ENCODE data around the gene CNKSR3. TPM values are rescaled to one million over a fixed set of nuclear protein-coding genes. Genes with fewer than 3 reads are reported as not detected.

The CNKSR3 gene
- total and polyA plus RNA-seq, 5 donors, result 7.9 to 21.1 (median 18.1) TPM

GRCh38 chr6:154397491-154398195 lies 112.8 kb downstream of the CNKSR3 start:
- WGBS, result 98% methylated on average over 9 of the region's 9 CpGs
- ATAC-seq (no peak), DNase-seq (no peak)
- intact Hi-C loops (cut with DNase I), result loop anchor here in 1 of 4 donors (10.0 kb wide), 1 partner anchor 243 kb away; no protein-coding TSS in a partner anchor
- H3K4me1 ChIP-seq (ENCODE audit: control insufficient read depth, insufficient read depth, low read length), result no peaks in the 10 kb centered on the region
- H3K27ac ChIP-seq (ENCODE audit: low read length), result no peak overlapping the region
- no peaks in the 10 kb centered on the region for H3K9me3 ChIP-seq (ENCODE audit: control insufficient read depth, low read length)
- H3K4me3 ChIP-seq (ENCODE audit: low read length), result no peak overlapping the region
- no peaks in the 10 kb centered on the region for H3K27me3 ChIP-seq (ENCODE audit: control insufficient read depth, insufficient read depth)

DNA sequence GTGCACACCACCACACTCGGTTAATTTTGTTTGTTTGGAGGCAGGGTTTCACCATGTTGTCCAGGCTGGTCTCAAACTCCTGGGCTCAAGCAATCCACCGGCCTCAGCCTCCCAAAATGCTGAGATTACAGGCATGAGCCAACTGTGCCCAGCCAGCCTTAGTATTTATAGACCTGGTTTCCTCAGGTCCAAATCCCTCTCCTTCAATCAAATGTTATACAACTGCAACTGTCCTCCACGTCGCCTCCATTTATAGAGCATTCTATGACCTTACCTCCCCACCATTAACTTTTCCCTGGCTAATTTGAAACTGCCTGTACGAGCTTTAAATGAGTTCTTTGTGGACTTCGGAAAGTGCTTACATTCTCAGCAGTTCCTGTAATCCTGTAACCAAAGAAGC lies 114.6 kb downstream of the CNKSR3 start:
- 91% methylated on average over 6 of the region's 6 CpGs for WGBS
- H3K9me3 ChIP-seq (ENCODE audit: control insufficient read depth, low read length), result no peaks in the 10 kb centered on the region
- H3K4me3 ChIP-seq (ENCODE audit: low read length), result no peak overlapping the region
- DNase-seq (no peak), ATAC-seq (no peak)
- H3K27me3 ChIP-seq (ENCODE audit: control insufficient read depth, insufficient read depth), result no peaks in the 10 kb centered on the region
- no peak overlapping the region for H3K27ac ChIP-seq (ENCODE audit: low read length)
- intact Hi-C loops (cut with DNase I), result loop anchor here in 1 of 4 donors (10.0 kb wide), 1 partner anchor 241 kb away; no protein-coding TSS in a partner anchor
- H3K4me1 ChIP-seq (ENCODE audit: control insufficient read depth, insufficient read depth, low read length), result no peaks in the 10 kb centered on the region

DNA sequence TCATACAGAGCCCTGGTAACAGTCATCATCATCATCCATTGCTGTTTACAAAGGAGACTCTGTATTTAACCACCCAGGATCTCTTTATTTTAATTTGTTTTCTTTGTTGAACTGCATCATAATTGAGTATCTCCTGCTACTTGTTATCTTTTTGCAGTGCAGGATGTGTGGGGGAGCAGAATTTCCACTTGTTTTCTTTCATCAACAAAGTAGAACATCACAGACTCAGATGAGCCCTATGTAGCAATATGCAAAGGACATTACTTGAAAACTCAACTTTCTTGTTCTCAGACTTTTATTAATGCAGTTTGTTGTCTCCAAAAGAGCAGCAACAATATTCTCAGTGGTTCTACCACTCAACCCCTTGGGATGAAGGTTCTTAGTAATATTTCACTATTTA lies 115.2 kb downstream of the CNKSR3 start:
- Histone ChIP-seq H3K27ac (ENCODE audit: low read length) (no peak overlapping the region), H3K4me1 (ENCODE audit: control insufficient read depth, insufficient read depth, low read length) (no peaks in the 10 kb centered on the region), H3K4me3 (ENCODE audit: low read length) (no peak overlapping the region), H3K27me3 (ENCODE audit: control insufficient read depth, insufficient read depth) (no peaks in the 10 kb centered on the region), H3K9me3 (ENCODE audit: control insufficient read depth, low read length) (no peaks in the 10 kb centered on the region)
- ATAC-seq, result no peak
- DNase-seq, result no peak
- intact Hi-C loops (cut with DNase I), result loop anchor here in 1 of 4 donors (10.0 kb wide), 1 partner anchor 241 kb away; no protein-coding TSS in a partner anchor

DNA sequence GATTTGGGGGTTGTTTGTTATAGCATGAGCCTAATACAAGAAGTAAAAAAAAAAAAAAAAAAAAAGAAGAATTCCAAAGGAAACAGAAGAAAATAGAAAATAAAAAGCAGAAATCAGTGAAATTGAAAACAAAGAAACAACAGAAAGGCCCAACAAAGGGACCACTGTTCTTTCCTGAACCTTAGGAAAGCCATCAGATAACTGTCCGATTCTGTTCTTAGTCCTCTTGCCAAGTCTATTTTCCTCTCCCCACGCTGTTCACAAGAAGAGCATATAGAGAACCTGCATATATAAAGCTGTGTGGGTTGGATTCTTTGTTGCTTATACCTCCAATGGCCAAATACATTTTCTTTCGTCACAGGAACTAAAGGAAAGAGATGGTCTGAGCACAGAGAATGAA lies 115.9 kb downstream of the CNKSR3 start:
- ATAC-seq, result no peak
- no peaks in the 10 kb centered on the region for H3K27me3 ChIP-seq (ENCODE audit: control insufficient read depth, insufficient read depth)
- H3K9me3 ChIP-seq (ENCODE audit: control insufficient read depth, low read length), result no peaks in the 10 kb centered on the region
- H3K27ac ChIP-seq (ENCODE audit: low read length), result no peak overlapping the region
- no peak overlapping the region for H3K4me3 ChIP-seq (ENCODE audit: low read length)
- 56% methylated on average over 3 of the region's 3 CpGs for WGBS
- no peak for DNase-seq
- no peaks in the 10 kb centered on the region for H3K4me1 ChIP-seq (ENCODE audit: control insufficient read depth, insufficient read depth, low read length)
- intact Hi-C loops (cut with DNase I), result loop anchor here in 1 of 4 donors (10.0 kb wide), 1 partner anchor 240 kb away; no protein-coding TSS in a partner anchor

DNA sequence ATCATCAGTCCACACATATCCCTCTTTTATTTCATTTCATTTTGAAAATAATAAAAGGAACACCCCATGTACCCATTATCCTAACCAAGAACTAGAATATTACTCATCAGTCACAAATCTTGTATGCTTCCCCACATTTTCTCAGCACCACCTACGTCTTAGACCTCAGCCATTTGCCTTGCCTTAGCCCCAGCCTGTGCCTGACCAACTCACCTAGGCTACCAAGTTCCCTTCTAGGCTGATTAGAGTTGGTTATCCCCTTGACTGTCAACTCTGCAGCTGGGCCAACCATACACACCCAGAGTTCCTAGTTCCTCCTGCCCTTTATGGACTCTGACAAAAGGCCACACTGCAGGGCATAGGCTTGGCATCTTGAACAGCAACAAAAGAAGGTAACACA lies 120.5 kb downstream of the CNKSR3 start:
- WGBS, result 97% methylated on average over 1 of the region's 1 CpG
- Histone ChIP-seq H3K27me3 (ENCODE audit: control insufficient read depth, insufficient read depth) (no peaks in the 10 kb centered on the region), H3K4me3 (ENCODE audit: low read length) (no peak overlapping the region), H3K4me1 (ENCODE audit: control insufficient read depth, insufficient read depth, low read length) (no peaks in the 10 kb centered on the region), H3K9me3 (ENCODE audit: control insufficient read depth, low read length) (no peaks in the 10 kb centered on the region), H3K27ac (ENCODE audit: low read length) (no peak overlapping the region)
- DNase-seq, result no peak
- ATAC-seq, result no peak
- intact Hi-C loops (cut with DNase I), result loop anchor here in 1 of 4 donors (10.0 kb wide), 1 partner anchor 235 kb away; no protein-coding TSS in a partner anchor

- H3K4me1 ChIP-seq (ENCODE audit: control insufficient read depth, insufficient read depth, low read length), result no peaks in the 10 kb centered on the region
- intact Hi-C loops (cut with DNase I), result no loop called here
- H3K9me3 ChIP-seq (ENCODE audit: control insufficient read depth, low read length), result no peaks in the 10 kb centered on the region
- H3K27ac ChIP-seq (ENCODE audit: low read length), result no peak overlapping the region
- H3K27me3 ChIP-seq (ENCODE audit: control insufficient read depth, insufficient read depth), result no peaks in the 10 kb centered on the region
- ATAC-seq (no peak), DNase-seq (no peak)
- no peak overlapping the region for H3K4me3 ChIP-seq (ENCODE audit: low read length)
- 94% methylated on average over 3 of the region's 3 CpGs for WGBS
Measured at GRCh38 chr6:154388803-154389202, 121.7 kb downstream of the CNKSR3 start.

DNA sequence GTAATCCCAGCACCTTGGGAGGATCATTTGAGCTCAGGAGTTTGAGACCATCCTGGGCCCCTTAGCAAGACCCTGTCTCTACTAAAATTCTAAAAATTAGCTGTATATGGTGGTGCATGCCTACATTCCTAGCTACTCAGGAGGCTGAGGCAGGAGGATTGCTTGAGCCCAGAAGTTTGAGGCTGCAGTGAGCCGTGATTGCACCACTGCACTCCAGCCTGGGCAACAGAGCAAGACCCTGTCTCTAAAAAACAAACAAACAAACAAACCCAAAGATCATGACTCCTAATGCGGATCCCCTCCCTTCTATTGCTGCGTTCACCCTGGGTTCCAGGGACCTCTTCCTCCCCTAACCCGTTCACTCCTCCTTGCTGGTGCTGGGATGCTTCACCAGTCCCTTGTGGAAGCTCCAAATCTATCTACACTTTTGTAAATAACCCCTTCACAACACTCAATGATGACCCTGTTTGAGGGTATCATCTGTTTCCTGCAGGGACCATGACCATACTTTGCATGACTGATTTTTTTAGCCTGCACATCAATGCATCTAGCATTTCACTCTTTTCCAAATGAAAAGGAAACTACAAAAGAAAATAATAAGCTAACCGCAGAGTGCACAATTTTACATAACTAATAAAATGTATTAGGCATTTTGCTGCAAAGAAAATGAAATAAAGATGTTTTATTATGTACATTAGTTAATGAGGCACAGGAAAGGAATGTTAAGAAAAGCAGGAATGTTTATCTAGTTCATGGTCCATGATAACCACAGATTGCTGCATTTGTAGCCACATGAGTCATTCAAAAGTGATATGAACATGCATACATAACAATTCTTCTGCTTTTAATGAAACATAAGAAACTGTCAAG lies 123.4 kb downstream of the CNKSR3 start:
- Histone ChIP-seq H3K27me3 (ENCODE audit: control insufficient read depth, insufficient read depth) (no peaks in the 10 kb centered on the region), H3K27ac (ENCODE audit: low read length) (no peak overlapping the region), H3K9me3 (ENCODE audit: control insufficient read depth, low read length) (no peaks in the 10 kb centered on the region), H3K4me3 (ENCODE audit: low read length) (no peak overlapping the region), H3K4me1 (ENCODE audit: control insufficient read depth, insufficient read depth, low read length) (no peaks in the 10 kb centered on the region)
- no peak for ATAC-seq
- WGBS, result 76% methylated on average over 5 of the region's 5 CpGs
- intact Hi-C loops (cut with DNase I), result no loop called here
- DNase-seq, result no peak

- intact Hi-C loops (cut with DNase I), result no loop called here
- Histone ChIP-seq H3K4me1 (ENCODE audit: control insufficient read depth, insufficient read depth, low read length) (no peaks in the 10 kb centered on the region), H3K27me3 (ENCODE audit: control insufficient read depth, insufficient read depth) (no peaks in the 10 kb centered on the region), H3K4me3 (ENCODE audit: low read length) (no peak overlapping the region), H3K9me3 (ENCODE audit: control insufficient read depth, low read length) (no peaks in the 10 kb centered on the region), H3K27ac (ENCODE audit: low read length) (no peak overlapping the region)
- WGBS, result 71% methylated on average over 2 of the region's 2 CpGs
- no peak for DNase-seq
- ATAC-seq, result no peak
Measured at GRCh38 chr6:154384191-154384590, 126.3 kb downstream of the CNKSR3 start.

DNA sequence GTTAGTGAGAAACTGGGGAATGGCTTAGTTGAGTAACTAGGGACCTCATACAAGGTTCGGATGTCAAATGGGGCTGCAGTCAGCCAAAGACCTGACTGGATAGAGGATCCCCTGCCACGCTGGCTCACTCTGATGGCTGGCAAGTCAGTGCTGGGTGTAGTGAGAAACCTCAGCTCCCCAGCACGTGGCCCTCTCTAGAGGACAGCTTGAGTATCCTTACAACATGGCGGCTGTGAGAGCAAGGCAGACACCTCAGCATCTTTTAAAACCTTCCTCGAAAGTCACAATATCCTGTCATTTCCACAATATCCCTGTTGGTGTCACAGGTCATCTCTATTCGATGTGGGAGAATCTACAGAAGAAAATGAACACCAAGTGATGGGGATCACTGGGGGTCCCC lies 127.2 kb downstream of the CNKSR3 start:
- H3K27ac ChIP-seq (ENCODE audit: low read length), result no peak overlapping the region
- no peak overlapping the region for H3K4me3 ChIP-seq (ENCODE audit: low read length)
- intact Hi-C loops (cut with DNase I), result no loop called here
- ATAC-seq (no peak), DNase-seq (no peak)
- no peaks in the 10 kb centered on the region for H3K9me3 ChIP-seq (ENCODE audit: control insufficient read depth, low read length)
- H3K27me3 ChIP-seq (ENCODE audit: control insufficient read depth, insufficient read depth), result no peaks in the 10 kb centered on the region
- no peaks in the 10 kb centered on the region for H3K4me1 ChIP-seq (ENCODE audit: control insufficient read depth, insufficient read depth, low read length)
- 93% methylated on average over 6 of the region's 6 CpGs for WGBS

GRCh38 chr6:154382740-154383139 lies 127.7 kb downstream of the CNKSR3 start:
- no peak overlapping the region for H3K27ac ChIP-seq (ENCODE audit: low read length)
- ATAC-seq (no peak), DNase-seq (no peak)
- WGBS, result 83% methylated on average over 8 of the region's 8 CpGs
- no peaks in the 10 kb centered on the region for H3K27me3 ChIP-seq (ENCODE audit: control insufficient read depth, insufficient read depth)
- H3K4me3 ChIP-seq (ENCODE audit: low read length), result no peak overlapping the region
- intact Hi-C loops (cut with DNase I), result no loop called here
- H3K4me1 ChIP-seq (ENCODE audit: control insufficient read depth, insufficient read depth, low read length), result no peaks in the 10 kb centered on the region
- H3K9me3 ChIP-seq (ENCODE audit: control insufficient read depth, low read length), result no peaks in the 10 kb centered on the region

DNA sequence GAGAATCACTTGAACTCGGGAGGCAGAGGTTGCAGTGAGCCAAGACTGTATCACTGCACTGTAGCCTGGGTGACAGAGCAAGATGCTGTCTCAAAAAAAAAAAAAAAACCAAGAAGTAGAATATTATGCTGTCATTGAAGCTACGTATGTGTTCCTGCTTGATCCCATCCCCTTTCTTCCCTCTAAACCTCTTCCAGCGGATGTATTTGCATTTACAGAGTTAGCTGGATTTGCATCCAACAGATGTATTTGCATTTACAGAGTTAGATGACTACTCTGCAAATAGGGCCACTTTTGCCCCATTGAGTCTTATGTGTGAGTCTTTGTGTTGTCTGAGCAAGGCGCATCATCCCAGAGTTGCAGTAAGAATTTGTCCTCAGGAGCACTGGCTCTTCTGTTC lies 128.9 kb downstream of the CNKSR3 start:
- intact Hi-C loops (cut with DNase I), result no loop called here
- Histone ChIP-seq H3K27me3 (ENCODE audit: control insufficient read depth, insufficient read depth) (no peaks in the 10 kb centered on the region), H3K4me1 (ENCODE audit: control insufficient read depth, insufficient read depth, low read length) (no peaks in the 10 kb centered on the region), H3K27ac (ENCODE audit: low read length) (no peak overlapping the region), H3K4me3 (ENCODE audit: low read length) (no peak overlapping the region), H3K9me3 (ENCODE audit: control insufficient read depth, low read length) (no peaks in the 10 kb centered on the region)
- no peak for ATAC-seq
- WGBS, result 96% methylated on average over 4 of the region's 4 CpGs
- no peak for DNase-seq
